SK-N-SH (cell line): ENCODE results near the gene ZHX3.

Source experiments
- CTCF ChIP-seq: fragments of 200-600 bp; sonication (generic); IDR thresholded peaks from 2 replicates; pipeline ENCODE4 v1.6.1; 2017; ENCODE audit warnings: antibody characterized with exemption, mild to moderate bottlenecking, moderate library complexity
- EP300 ChIP-seq, 2 experiments: IDR thresholded peaks; 2 replicates each; pipeline versions ENCODE4 v1.4.0 to v1.6.1; 2012; ENCODE audit warnings: borderline replicate concordance in 1 of 2, low read depth in 1 of 2, low read length in 1 of 2
- GABPA ChIP-seq: IDR thresholded peaks from 2 replicates; pipeline ENCODE4 v1.4.0; 2012; ENCODE audit warnings: low read depth, mild to moderate bottlenecking
- RCOR1 ChIP-seq: fragments of 150-350 bp; IDR thresholded peaks from 2 replicates; pipeline ENCODE4 v1.6.1; 2017; ENCODE audit warnings: antibody characterized with exemption, low read length
- USF1 ChIP-seq: IDR thresholded peaks from 2 replicates; pipeline ENCODE4 v1.4.0; 2012; ENCODE audit warnings: low read depth, borderline replicate concordance

GRCh38 chr20:41167481-41168253, 149.9 kb downstream of the ZHX3 start:
- TF ChIP-seq CTCF = no peak
- TF ChIP-seq EP300 (IDR thresholded peaks at IDR 0.05; ENCODE audit: borderline replicate concordance in 1 of 2, low read depth in 1 of 2, low read length in 1 of 2) = no peak
- TF ChIP-seq USF1 = no peak
- TF ChIP-seq RCOR1 = no peak
- no peak for TF ChIP-seq GABPA
